T47D (cell line): ENCODE data around the gene CDH8.

ENCODE experiments used
- DNase-seq, 2 experiments: peaks; one replicate each; pipeline versions ENCODE4 v3.0.0 to v3.0.0-alpha.2; 2011 to 2012; ENCODE audit warnings: low read depth in 1 of 2, low spot score in 1 of 2
- JUND ChIP-seq: IDR thresholded peaks from 2 replicates; pipeline ENCODE4 v1.6.1; 2012; ENCODE audit warnings: low read depth
- in situ Hi-C: cut with HindIII; loops from 2 replicates; pipeline ENCODE4 v1.10.0; 2016; ENCODE audit warnings: low sequenced_read_pairs, low pct_unique_long_range_greater_than_20kb

CDH8 gene, protein sequence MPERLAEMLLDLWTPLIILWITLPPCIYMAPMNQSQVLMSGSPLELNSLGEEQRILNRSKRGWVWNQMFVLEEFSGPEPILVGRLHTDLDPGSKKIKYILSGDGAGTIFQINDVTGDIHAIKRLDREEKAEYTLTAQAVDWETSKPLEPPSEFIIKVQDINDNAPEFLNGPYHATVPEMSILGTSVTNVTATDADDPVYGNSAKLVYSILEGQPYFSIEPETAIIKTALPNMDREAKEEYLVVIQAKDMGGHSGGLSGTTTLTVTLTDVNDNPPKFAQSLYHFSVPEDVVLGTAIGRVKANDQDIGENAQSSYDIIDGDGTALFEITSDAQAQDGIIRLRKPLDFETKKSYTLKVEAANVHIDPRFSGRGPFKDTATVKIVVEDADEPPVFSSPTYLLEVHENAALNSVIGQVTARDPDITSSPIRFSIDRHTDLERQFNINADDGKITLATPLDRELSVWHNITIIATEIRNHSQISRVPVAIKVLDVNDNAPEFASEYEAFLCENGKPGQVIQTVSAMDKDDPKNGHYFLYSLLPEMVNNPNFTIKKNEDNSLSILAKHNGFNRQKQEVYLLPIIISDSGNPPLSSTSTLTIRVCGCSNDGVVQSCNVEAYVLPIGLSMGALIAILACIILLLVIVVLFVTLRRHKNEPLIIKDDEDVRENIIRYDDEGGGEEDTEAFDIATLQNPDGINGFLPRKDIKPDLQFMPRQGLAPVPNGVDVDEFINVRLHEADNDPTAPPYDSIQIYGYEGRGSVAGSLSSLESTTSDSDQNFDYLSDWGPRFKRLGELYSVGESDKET

GRCh38 chr16:62036101-62036801, at the start of gene CDH8:
Gene CDH8 (minus strand): TSS chr16:62036438. CDS start chr16:62021403, 15,035 bp downstream.
- in situ Hi-C loops: no loop called here
- DNase-seq: peak; percentile 20 to 28
- no peak for TF ChIP-seq JUND

GRCh38 chr16:62079236-62079635, 43.0 kb upstream of the CDH8 start:
- no peak for TF ChIP-seq JUND
- in situ Hi-C loops: no loop called here
- DNase-seq: no peak

- peak in 1 of 2 experiments; percentile 40 for DNase-seq
- in situ Hi-C loops: no loop called here
- no peak for TF ChIP-seq JUND
Observed at GRCh38 chr16:62077998-62078397, 41.8 kb upstream of the CDH8 start.

DNA sequence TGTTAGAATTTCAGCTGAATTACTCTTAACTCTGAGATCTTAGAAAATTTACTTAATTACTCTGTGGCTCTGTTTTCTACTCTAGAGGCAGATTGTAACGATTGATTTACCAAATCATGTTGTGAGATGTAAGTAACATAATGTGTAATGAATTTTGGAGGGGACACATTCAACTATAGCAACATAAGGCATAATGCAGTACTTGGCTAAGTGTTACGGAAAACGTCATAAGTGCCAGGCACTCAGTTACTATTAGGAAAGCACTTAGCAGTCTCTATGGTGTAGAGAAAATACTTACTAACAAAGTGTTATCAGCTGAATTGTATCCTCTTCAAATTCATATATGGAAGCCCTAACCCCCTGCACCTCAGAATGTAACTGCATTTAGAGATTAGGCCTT, 40.6 kb upstream of the CDH8 start:
- TF ChIP-seq JUND: no peak
- no peak for DNase-seq
- in situ Hi-C loops: no loop called here

GRCh38 chr16:62068747-62069146, 32.5 kb upstream of the CDH8 start:
- TF ChIP-seq JUND: no peak
- DNase-seq: peak in 1 of 2 experiments; percentile 8
- in situ Hi-C loops: no loop called here

DNA sequence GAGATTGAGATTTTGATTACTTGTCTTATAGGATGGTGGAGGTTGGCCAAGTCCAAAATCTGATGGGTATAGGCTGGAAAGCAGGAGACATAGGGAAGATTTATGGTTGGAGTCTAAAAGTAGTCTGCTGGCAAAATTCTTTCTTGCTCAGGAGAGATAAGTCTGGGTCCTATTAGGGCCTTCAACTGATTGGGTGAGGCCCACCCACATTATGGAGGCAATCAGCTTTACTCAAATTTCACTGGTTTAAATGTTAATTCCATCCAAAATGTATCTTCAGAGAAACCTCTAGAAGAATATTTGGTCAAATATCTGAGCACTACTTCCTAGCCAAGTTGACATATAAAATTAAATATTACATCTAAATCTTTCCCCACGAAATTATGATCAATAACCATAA, 31.7 kb upstream of the CDH8 start:
- in situ Hi-C loops: no loop called here
- TF ChIP-seq JUND: no peak
- DNase-seq: no peak

- TF ChIP-seq JUND: no peak
- in situ Hi-C loops: no loop called here
- no peak for DNase-seq
Observed at GRCh38 chr16:62067182-62067581, 30.9 kb upstream of the CDH8 start.

DNA sequence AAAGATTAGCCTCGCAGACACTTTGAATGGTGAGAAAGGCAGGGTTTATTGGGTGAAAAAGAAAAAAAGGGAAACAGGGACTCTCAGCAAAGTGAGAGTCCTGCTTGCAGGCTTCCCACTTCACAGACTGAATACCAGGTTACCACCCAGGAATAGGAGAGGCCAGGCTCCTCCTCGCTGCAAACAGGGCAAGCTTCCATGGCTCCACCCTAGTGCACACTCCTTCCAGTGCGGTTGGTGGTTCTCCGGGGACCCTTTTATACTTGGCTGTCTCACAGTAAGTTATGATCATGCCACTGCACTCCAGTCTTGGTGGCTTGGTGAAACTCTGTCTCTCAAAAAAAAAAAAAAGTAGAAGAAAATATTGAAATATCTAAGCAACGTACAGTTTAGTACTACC, 30.5 kb upstream of the CDH8 start:
- TF ChIP-seq JUND: no peak
- DNase-seq: no peak
- in situ Hi-C loops: no loop called here

DNA sequence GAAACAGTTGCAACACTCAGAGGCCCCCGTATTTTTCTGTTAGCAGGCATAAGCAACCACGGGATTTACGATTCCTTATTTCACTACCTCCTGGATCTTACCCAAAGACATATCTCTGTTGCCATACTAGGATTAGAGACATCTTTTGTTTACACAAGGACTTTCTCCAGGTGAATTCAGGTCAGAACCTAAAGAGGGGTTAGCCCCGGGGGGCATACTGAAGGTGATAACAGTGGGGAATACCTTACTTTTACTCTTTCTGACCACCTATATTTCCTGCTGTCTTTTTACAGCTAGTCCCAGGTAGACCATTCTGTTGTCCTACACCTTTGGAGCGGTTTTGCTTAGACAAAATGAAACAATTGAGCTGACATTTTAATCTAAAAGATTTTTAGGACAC, 27.9 kb upstream of the CDH8 start:
- DNase-seq: no peak
- no peak for TF ChIP-seq JUND
- in situ Hi-C loops: no loop called here

DNA sequence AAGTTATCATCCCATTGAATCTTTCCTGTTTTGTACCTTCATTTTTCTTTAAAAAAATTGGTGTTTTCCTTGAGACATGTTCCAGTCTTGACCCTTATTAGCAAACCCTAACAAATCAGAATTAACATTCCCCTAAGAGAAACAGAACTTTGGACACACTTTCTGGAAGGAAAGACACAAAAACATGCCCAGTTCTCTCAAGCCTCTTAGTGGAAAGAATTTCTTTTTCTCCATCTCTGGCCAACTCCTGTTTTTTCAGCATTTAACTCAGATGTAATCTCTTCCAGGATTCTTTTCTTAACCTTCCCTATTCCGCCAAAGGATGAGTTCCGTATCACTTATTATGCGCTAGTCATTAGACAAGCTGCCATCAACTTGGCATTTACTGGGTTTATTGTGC, 23.9 kb upstream of the CDH8 start:
- DNase-seq: no peak
- in situ Hi-C loops: no loop called here
- TF ChIP-seq JUND: no peak

DNA sequence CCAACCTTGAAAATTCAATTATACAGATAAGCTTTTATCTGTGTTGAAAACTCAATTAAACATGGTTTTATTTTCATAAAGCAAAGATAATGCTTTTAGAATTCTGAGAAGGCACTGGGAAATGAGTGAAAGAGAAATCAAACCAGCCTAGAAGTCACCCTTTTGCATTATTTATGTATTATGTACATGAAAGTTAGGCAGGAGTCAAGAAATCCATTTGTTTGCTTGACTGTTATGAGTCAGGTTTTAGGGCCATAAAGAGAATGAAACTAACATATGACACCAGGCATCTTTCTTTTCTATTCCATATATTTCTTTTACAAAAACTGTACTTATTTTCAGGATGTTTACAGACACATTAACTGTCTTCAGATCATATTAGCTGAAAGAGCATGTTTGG, 23.3 kb upstream of the CDH8 start:
- in situ Hi-C loops: no loop called here

DNA sequence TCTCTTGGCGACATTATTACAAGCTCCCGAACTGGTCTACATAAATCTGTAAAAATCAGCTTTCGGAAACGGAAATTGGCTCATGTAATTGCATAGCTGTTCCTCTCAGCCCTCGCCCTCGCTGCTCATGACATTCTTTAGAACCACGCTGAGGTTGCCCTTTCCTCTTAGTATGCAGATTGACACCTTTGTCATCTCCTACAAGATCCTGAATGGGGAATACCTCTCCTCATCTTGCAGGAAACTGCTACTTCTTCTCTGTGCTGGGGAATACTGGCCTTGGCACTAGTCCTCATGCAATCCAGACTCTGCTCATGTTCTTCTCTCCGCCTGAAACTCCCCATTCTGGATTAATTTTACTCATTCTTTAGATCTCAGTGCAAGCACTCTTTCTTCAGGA, 22.2 kb upstream of the CDH8 start:
- no peak for DNase-seq
- in situ Hi-C loops: no loop called here

More for the DNA sequence above, 23.3 kb upstream of the CDH8 start:
- no peak for DNase-seq
- TF ChIP-seq JUND: no peak

DNA sequence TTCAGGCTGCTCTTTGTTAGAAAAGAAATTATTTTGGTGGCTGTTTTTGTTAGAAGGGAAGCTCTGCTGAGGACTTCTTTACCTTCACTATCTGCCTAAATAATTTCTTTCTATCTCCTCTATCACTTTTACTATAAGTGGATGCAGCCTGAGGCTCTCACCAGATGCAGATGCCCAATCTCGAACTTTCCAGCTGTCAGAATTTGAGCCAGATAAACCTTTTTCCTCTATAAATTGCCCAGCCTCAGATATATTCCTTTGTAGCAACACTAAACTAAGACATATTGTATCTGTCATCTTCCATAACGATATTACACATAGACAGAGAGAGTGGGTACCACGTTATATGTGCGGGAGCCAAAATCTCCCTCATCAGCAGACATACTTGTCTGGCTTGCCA, 15.7 kb upstream of the CDH8 start:
- DNase-seq: no peak
- in situ Hi-C loops: no loop called here
- no peak for TF ChIP-seq JUND

More for the DNA sequence above, 22.2 kb upstream of the CDH8 start:
- no peak for TF ChIP-seq JUND
